Liver (tissue), 9 donors: ENCODE measurements around the gene TBC1D20. TPM values are rescaled to one million over a fixed set of nuclear protein-coding genes. Genes with fewer than 3 reads are reported as not detected.

Experiments
- DNase-seq: peaks from one replicate; pipeline ENCODE4 v3.0.0-alpha.2; 2017; ENCODE audit warnings: low spot score
- H3K27ac ChIP-seq, 2 donors: one replicate each; pipeline ENCODE4 v1.7.0; 2013; ENCODE audit warnings: inconsistent platforms in 2 of 2, low read length in 2 of 2, control low read depth in 1 of 2, low read depth in 1 of 2, mild to moderate bottlenecking in 1 of 2
- H3K27me3 ChIP-seq, 4 donors: one replicate each; pipeline versions ENCODE4 v1.6.1 to v1.7.0; 2013; ENCODE audit warnings: low read length in 3 of 4, inconsistent platforms in 1 of 4, mild to moderate bottlenecking in 1 of 4, moderate library complexity in 1 of 4; ENCODE audit not compliant: control insufficient read depth in 4 of 4, insufficient read depth in 4 of 4
- H3K36me3 ChIP-seq, 4 donors: one replicate each; pipeline versions ENCODE4 v1.6.1 to v1.7.0; 2013; ENCODE audit warnings: low read length in 3 of 4, mild to moderate bottlenecking in 3 of 4, low read depth in 1 of 4, moderate library complexity in 1 of 4; ENCODE audit not compliant: control insufficient read depth in 4 of 4, insufficient read depth in 3 of 4
- H3K4me1 ChIP-seq, 4 donors: one replicate each; pipeline versions ENCODE4 v1.6.1 to v1.7.0; 2013; ENCODE audit warnings: low read length in 3 of 4, mild to moderate bottlenecking in 3 of 4, moderate library complexity in 1 of 4; ENCODE audit not compliant: control insufficient read depth in 4 of 4, insufficient read depth in 4 of 4
- H3K4me3 ChIP-seq, 3 donors: one replicate each; pipeline versions ENCODE4 v1.6.1 to v1.7.0; 2013; ENCODE audit warnings: low read length in 3 of 3, control low read depth in 1 of 3, low read depth in 1 of 3, mild to moderate bottlenecking in 1 of 3
- H3K9ac ChIP-seq, 2 donors: one replicate each; pipeline ENCODE4 v1.7.0; 2013; ENCODE audit warnings: low read length in 2 of 2, mild to moderate bottlenecking in 2 of 2, moderate library complexity in 2 of 2, control low read depth in 1 of 2, low read depth in 1 of 2
- H3K9me3 ChIP-seq, 4 donors: one replicate each; pipeline versions ENCODE4 v1.6.1 to v1.7.0; 2013; ENCODE audit warnings: low read length in 3 of 4; ENCODE audit not compliant: control insufficient read depth in 4 of 4
- ATF3 ChIP-seq: IDR thresholded peaks from 2 replicates; pipeline ENCODE4 v1.6.1; 2016; ENCODE audit warnings: antibody characterized with exemption
- CTCF ChIP-seq: fragments of 150-350 bp; IDR thresholded peaks from 2 replicates; pipeline ENCODE4 v1.5.1; 2017; ENCODE audit warnings: improper control_type of control experiment, low read depth, low read length; ENCODE audit not compliant: missing input control
- EGR1 ChIP-seq, 2 donors: IDR thresholded peaks; 2 replicates each; pipeline ENCODE4 v1.6.1; 2016 to 2018; ENCODE audit warnings: antibody characterized with exemption in 2 of 2, low read depth in 2 of 2
- FOXA1 ChIP-seq: IDR thresholded peaks from 2 replicates; pipeline ENCODE4 v1.6.1; 2016; ENCODE audit warnings: antibody characterized with exemption
- FOXA2 ChIP-seq: IDR thresholded peaks from 2 replicates; pipeline ENCODE4 v1.6.1; 2016; ENCODE audit warnings: antibody characterized with exemption
- GABPA ChIP-seq, 2 donors: IDR thresholded peaks in 1 of 2; conservative IDR thresholded peaks in 1 of 2; 2 replicates each; pipeline ENCODE4 v1.6.1; 2016; ENCODE audit warnings: antibody characterized with exemption in 2 of 2, mild to moderate bottlenecking in 1 of 2, moderate library complexity in 1 of 2
- HNF4A ChIP-seq, 2 donors: conservative IDR thresholded peaks; 2 replicates each; pipeline ENCODE4 v1.6.1; 2016; ENCODE audit warnings: antibody characterized with exemption in 2 of 2, mild to moderate bottlenecking in 2 of 2
- NR2F2 ChIP-seq: IDR thresholded peaks from 2 replicates; pipeline ENCODE4 v1.6.1; 2016; ENCODE audit warnings: antibody characterized with exemption
- RAD21 ChIP-seq, 2 donors: IDR thresholded peaks; 2 replicates each; pipeline ENCODE4 v1.6.1; 2016; ENCODE audit warnings: antibody characterized with exemption in 2 of 2, mild to moderate bottlenecking in 2 of 2
- RXRA ChIP-seq, 2 donors: IDR thresholded peaks; 2 replicates each; pipeline ENCODE4 v1.6.1; 2017 to 2018; ENCODE audit warnings: antibody characterized with exemption in 2 of 2, mild to moderate bottlenecking in 1 of 2
- SP1 ChIP-seq: IDR thresholded peaks from 2 replicates; pipeline ENCODE4 v1.6.1; 2018; ENCODE audit warnings: antibody characterized with exemption, mild to moderate bottlenecking
- YY1 ChIP-seq: IDR thresholded peaks from 2 replicates; pipeline ENCODE4 v1.6.1; 2016; ENCODE audit warnings: antibody characterized with exemption, mild to moderate bottlenecking
- ZBTB33 ChIP-seq: IDR thresholded peaks from 2 replicates; pipeline ENCODE4 v1.6.1; 2016; ENCODE audit warnings: antibody characterized with exemption
- WGBS: extraction: QIAGEN DNeasy Blood & Tissue Kit; methylation state at CpG from one replicate; pipeline ENCODE4 v1.1.7; 2013; 5-methylcytosine and 5-hydroxymethylcytosine counted together
- polyA plus RNA-seq, 2 donors: library from polyadenylated mRNA; stranded (reverse) in 1 of 2; unstranded in 1 of 2; fragments of 200-250 nt in 1 of 2; fragments of >200 nt in 1 of 2; fragmentation: Nextera tagmentation in 1 of 2; extraction: Ambion mirVana in 1 of 2; gene quantifications; one replicate each; pipeline versions ENCODE4 v1.2.1 to v1.2.3, GENCODE V29; 2013 to 2015
- total RNA-seq, 2 donors: library from RNA; depleted of rRNA; stranded (reverse); fragments of >200 nt; gene quantifications; one replicate each; pipeline ENCODE4 v1.2.3, GENCODE V29; 2014
- TF ChIP-seq, protein P1 (sequence below): IDR thresholded peaks from 2 replicates; pipeline ENCODE4 v1.6.1; 2016; ENCODE audit warnings: antibody characterized with exemption
- TF ChIP-seq, protein P2 (sequence below): IDR thresholded peaks from 2 replicates; pipeline ENCODE4 v1.6.1; 2016; ENCODE audit warnings: antibody characterized with exemption, mild to moderate bottlenecking
- donor health status: healthy.
- donor health status: healthy.
- donor health status: healthy.
- donor health status: healthy.
- donor health status: healthy.

TBC1D20 gene
- total and polyA plus RNA-seq, 4 donors, result 8.7 to 18.9 (median 11.9) TPM

DNA sequence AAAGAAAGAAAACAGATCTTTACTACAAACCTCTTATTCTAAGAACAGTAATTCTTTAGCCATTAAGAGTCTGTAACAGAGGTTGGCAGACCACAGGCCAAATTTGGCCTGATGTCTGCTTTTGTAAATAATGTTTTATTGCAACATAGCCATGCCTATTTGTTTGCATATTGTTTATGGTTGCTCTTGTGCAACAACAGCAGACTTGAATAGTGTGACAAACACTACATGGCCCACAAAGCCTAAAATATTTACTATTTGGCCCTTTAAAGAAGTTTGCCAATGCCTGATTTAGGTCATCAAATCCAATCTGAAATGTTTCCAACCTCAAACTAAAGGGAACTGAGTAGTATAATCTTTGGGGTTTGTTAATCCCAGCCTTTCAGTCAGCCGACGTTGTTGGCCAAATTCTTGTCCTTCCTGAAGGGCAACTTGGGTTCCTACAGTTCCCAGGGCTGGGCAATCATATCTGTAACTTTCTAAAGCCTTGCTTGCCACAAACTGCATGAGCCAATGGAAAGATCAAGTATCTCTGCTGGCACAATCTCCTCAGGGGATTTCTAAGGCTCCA lies 33.9 kb upstream of the TBC1D20 start (continued):
- TF ChIP-seq NR2F2, result no peak

- H3K36me3 ChIP-seq, result peaks cover 4 to 48% (median 40%) of the 10 kb centered on the region in 4 donors
- H3K4me3 ChIP-seq, result no peak overlapping the region
- peaks cover 1 to 16% (median 14%) of the 10 kb centered on the region in 4 donors for H3K4me1 ChIP-seq
- no peaks in the 10 kb centered on the region for H3K9me3 ChIP-seq
- H3K9ac ChIP-seq, result no peak overlapping the region
- H3K27ac ChIP-seq, result no peak overlapping the region
- no peaks in the 10 kb centered on the region for H3K27me3 ChIP-seq
- no peak for DNase-seq
- 95% methylated on average over 5 of the region's 5 CpGs for WGBS
- TF ChIP-seq, protein P1, sequence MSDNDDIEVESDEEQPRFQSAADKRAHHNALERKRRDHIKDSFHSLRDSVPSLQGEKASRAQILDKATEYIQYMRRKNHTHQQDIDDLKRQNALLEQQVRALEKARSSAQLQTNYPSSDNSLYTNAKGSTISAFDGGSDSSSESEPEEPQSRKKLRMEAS, result no peak
- TF ChIP-seq FOXA1, result no peak
Observed at GRCh38 chr20:492159-492558, 29.8 kb upstream of the TBC1D20 start.

DNA sequence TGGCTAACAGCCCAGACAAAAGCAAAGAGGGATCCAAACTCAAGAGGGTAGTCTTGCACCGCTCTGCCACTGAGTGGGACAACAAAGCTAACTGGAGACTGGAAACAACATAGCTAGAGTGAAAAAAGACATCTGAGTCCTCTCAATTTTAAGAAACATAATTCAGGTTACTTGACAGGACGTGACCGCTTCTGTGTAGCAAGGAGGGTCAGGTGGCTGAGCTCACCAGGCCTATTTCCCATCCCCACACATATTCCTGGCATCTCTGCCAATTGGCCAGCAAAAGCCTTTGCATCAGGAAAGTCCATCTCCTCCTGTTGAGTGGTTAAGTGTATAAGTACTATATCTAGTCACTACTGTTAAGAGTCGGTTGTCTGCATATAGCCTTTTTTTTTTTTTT lies 25.3 kb upstream of the TBC1D20 start:
- WGBS, result 94% methylated on average over 4 of the region's 4 CpGs
- Histone ChIP-seq H3K4me1 (peaks cover 0 to 8% (median 5%) of the 10 kb centered on the region in 4 donors), H3K36me3 (peaks cover 5 to 63% (median 51%) of the 10 kb centered on the region in 4 donors), H3K27ac (no peak overlapping the region), H3K9ac (no peak overlapping the region), H3K4me3 (no peak overlapping the region), H3K27me3 (no peaks in the 10 kb centered on the region), H3K9me3 (no peaks in the 10 kb centered on the region)
- TF ChIP-seq FOXA2 (no peak), YY1 (no peak), RXRA (IDR thresholded peaks at IDR 0.05) (no peak), NR2F2 (no peak), CTCF (no peak), ATF3 (no peak), RAD21 (IDR thresholded peaks at IDR 0.05) (no peak), ZBTB33 (no peak), EGR1 (IDR thresholded peaks at IDR 0.05; ENCODE audit: low read depth in 2 of 2) (no peak), HNF4A (conservative IDR thresholded peaks at IDR 0.05) (no peak), SP1 (no peak), GABPA (IDR thresholded peaks at IDR 0.05 in 1 of 2, conservative IDR thresholded peaks at IDR 0.05 in 1 of 2) (no peak), FOXA1 (no peak)
- TF ChIP-seq, protein P2, sequence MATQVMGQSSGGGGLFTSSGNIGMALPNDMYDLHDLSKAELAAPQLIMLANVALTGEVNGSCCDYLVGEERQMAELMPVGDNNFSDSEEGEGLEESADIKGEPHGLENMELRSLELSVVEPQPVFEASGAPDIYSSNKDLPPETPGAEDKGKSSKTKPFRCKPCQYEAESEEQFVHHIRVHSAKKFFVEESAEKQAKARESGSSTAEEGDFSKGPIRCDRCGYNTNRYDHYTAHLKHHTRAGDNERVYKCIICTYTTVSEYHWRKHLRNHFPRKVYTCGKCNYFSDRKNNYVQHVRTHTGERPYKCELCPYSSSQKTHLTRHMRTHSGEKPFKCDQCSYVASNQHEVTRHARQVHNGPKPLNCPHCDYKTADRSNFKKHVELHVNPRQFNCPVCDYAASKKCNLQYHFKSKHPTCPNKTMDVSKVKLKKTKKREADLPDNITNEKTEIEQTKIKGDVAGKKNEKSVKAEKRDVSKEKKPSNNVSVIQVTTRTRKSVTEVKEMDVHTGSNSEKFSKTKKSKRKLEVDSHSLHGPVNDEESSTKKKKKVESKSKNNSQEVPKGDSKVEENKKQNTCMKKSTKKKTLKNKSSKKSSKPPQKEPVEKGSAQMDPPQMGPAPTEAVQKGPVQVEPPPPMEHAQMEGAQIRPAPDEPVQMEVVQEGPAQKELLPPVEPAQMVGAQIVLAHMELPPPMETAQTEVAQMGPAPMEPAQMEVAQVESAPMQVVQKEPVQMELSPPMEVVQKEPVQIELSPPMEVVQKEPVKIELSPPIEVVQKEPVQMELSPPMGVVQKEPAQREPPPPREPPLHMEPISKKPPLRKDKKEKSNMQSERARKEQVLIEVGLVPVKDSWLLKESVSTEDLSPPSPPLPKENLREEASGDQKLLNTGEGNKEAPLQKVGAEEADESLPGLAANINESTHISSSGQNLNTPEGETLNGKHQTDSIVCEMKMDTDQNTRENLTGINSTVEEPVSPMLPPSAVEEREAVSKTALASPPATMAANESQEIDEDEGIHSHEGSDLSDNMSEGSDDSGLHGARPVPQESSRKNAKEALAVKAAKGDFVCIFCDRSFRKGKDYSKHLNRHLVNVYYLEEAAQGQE, result no peak
- TF ChIP-seq, protein P1, result no peak
- DNase-seq, result no peak
